GM12874 (cell line): Measurements from ENCODE around the gene TAGLN2.

Source experiments
- TF ChIP-seq, protein P1 (sequence below): IDR thresholded peaks from 2 replicates; pipeline ENCODE4 v1.5.1; 2011; ENCODE audit warnings: low read depth, mild to moderate bottlenecking, control low read depth, low read length, moderate library complexity; ENCODE audit not compliant: insufficient read depth

TAGLN2 gene

DNA sequence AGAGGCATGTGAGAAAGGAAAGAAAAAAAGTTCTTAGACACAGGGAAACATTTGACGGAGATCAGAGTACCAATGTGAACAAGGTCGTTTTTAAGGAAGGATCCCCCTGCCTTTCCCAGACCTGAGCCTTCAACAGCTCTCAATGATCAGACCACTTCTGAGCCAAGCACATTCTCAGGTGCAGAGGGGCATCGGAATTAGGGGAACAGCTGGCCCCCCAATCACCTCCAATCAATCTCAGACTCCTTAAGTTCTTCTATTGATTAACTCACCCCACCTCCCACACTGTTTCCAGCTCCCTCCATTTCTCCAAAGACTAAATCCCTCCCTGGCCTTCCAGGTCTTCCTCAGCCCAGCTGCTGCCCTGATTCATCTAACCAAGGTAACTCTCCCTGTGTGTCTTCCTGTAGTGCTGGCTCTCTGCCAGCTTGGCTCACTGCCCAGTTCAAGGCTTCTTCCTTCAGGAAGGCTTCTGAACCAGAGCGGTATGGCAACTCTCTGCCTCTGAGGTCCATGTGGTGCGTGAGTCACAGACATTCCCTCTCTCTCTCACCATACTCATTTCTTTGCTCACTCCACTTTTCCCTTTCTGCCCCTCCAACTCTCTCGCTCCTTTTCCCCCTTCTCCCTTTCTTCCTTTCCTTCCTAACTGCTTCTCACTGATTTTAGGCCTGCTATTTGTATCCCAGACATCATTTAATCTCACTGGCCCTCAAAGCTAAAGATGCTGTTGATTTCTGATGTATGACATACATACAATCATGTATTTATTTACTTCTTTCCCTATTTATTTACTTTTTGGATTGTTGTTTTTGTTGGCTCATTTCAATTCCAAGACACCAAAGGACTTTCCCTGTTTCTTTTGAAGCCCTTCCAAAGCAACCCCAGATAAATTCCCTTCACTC lies 43.4 kb downstream of the TAGLN2 start:
- TF ChIP-seq, protein P1, sequence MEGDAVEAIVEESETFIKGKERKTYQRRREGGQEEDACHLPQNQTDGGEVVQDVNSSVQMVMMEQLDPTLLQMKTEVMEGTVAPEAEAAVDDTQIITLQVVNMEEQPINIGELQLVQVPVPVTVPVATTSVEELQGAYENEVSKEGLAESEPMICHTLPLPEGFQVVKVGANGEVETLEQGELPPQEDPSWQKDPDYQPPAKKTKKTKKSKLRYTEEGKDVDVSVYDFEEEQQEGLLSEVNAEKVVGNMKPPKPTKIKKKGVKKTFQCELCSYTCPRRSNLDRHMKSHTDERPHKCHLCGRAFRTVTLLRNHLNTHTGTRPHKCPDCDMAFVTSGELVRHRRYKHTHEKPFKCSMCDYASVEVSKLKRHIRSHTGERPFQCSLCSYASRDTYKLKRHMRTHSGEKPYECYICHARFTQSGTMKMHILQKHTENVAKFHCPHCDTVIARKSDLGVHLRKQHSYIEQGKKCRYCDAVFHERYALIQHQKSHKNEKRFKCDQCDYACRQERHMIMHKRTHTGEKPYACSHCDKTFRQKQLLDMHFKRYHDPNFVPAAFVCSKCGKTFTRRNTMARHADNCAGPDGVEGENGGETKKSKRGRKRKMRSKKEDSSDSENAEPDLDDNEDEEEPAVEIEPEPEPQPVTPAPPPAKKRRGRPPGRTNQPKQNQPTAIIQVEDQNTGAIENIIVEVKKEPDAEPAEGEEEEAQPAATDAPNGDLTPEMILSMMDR: no peak

- TF ChIP-seq, protein P1: no peak
Measured at GRCh38 chr1:159880430-159880829, 44.9 kb downstream of the TAGLN2 start.

GRCh38 chr1:159879977-159880376 lies 45.3 kb downstream of the TAGLN2 start:
- TF ChIP-seq, protein P1: no peak

DNA sequence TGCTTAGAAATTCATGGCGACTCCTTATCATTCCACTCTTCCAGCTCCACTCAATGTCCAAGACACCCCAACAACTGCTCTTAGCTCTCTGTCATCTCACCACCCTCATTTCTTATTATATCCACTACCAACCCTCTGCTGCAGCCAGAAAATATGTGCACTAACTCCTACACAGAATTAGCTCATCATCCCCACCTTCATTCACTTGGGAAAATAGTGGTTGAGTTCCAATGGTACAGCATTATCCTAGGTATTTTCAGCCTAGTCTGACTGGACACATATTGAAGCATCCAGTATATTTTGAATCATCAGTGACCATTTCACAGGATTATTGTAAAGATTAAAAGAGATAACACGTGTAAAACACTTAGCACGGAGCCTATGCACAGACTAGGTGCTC lies 46.2 kb downstream of the TAGLN2 start:
- TF ChIP-seq, protein P1: no peak

DNA sequence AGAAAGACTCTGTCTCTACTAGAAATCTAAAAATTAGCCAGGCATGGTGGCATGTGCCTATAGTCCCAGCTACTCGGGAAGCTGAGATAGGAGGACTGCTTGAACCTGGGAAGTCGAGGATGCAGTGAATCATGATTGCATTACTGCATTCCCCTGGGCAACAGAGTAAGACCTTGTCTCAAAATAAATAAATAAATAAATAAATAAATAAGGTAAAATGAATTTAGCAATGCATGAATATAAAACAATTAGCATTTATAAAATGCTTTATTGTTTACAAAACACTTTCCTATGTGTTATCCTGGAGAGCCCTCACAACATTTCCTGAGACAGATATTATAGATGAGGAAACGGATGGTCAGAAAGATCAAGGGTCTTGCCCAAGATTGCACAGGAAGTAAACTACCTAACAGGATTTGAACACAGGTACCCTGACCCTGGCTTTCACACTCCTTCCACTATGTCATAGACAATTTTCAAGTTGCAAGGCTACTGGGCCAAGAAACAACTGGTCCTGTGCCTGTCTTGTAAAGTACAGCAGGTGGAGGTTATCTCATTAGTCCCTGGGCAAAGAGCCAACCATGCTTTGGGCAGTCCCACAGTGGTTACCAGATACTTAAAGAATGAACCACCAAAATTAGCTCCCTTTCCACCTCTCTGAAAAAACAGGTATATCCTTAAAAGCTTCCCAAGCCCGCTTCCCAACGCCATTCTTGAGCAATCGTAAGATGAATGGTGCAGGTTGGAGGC lies 47.4 kb downstream of the TAGLN2 start:
- TF ChIP-seq, protein P1: no peak

DNA sequence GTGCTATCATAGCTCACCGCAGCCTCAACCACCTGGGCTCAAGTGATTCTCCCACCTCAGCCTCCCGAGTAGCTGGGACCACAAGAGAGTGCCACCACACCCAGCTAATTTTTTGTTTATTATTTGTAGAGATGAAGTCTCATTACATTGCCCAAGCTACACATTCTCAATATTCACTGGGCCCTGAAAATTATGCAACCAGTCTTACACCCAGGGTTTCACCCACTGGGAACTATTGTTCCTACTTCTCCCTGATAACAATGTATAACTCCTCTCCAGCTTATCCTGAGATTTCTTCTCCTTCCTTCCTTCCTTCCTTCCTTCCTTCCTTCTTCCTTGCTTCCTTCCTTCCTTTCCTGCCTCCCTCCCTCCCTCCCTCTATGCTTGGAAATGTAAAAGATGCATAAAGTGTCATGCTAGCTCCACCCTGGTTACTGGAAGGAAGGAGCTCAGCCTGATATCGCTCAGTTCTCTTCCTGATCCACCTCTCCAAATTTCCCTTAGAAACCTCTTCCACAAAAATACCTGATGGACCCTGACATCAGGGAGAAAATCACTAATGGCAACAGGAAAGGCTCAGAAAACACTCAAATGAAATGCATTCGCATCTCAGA lies 51.7 kb downstream of the TAGLN2 start:
- TF ChIP-seq, protein P1: no peak

GRCh38 chr1:159872891-159873290 lies 52.4 kb downstream of the TAGLN2 start:
- TF ChIP-seq, protein P1: no peak
